Lower lobe of right lung (tissue), 2 donors: ENCODE data around the gene ZEB2. TPM values are rescaled to one million over a fixed set of nuclear protein-coding genes. Genes with fewer than 3 reads are reported as not detected.

Experiments used
- ATAC-seq, 2 donors: fragments of 200-7000 bp; cut with Tn5 transposase; one replicate each; pipeline ENCODE4 v1.9.1; 2020 to 2022; ENCODE audit warnings: mild to moderate bottlenecking in 2 of 2, moderate library complexity in 2 of 2
- DNase-seq: peaks from one replicate; pipeline ENCODE4 v3.0.0-alpha.2; 2020
- H3K27ac ChIP-seq: fragments of 200-600 bp; one replicate; pipeline ENCODE4 v1.8.0; 2022
- H3K27me3 ChIP-seq: fragments of 200-600 bp; one replicate; pipeline ENCODE4 v1.8.0; 2022; ENCODE audit warnings: low read depth
- H3K36me3 ChIP-seq: fragments of 200-600 bp; one replicate; pipeline ENCODE4 v1.8.0; 2022; ENCODE audit warnings: mild to moderate bottlenecking
- H3K4me1 ChIP-seq: fragments of 200-600 bp; one replicate; pipeline ENCODE4 v1.8.0; 2022
- H3K4me3 ChIP-seq: fragments of 200-600 bp; one replicate; pipeline ENCODE4 v1.8.0; 2022; ENCODE audit warnings: mild to moderate bottlenecking
- H3K9me3 ChIP-seq: fragments of 200-600 bp; one replicate; pipeline ENCODE4 v1.8.0; 2022
- CTCF ChIP-seq: fragments of 200-600 bp; IDR thresholded peaks from one replicate; pipeline ENCODE4 v1.8.0; 2022; ENCODE audit warnings: antibody characterized with exemption, mild to moderate bottlenecking
- intact Hi-C: fragments of 100-400 bp; cut with DNase I; formaldehyde crosslinking; loops from one replicate; pipeline ENCODE4 v1.11.0; 2022
- total RNA-seq: library from RNA; stranded (reverse); fragmentation: NEBNext Ultra II Directional; extraction: Animal tissue kit (Norgen Biotek cat#: 25700); gene quantifications from one replicate; pipeline ENCODE4 v1.2.1, GENCODE V29; 2021
- donor health status: DM: no; HTN: yes; CAD: no; lungs with severe emphysema.

The ZEB2 gene
- total RNA-seq, 1 donor from 2014 or later = 220 TPM

- Histone ChIP-seq H3K4me3 (no peak overlapping the region), H3K9me3 (no peaks in the 10 kb centered on the region), H3K4me1 (peaks cover 53% of the 10 kb centered on the region), H3K27me3 (no peaks in the 10 kb centered on the region), H3K36me3 (no peaks in the 10 kb centered on the region), H3K27ac (no peak overlapping the region)
- no peak for DNase-seq
- no peak for TF ChIP-seq CTCF
- intact Hi-C loops = no loop called here
- no peak for ATAC-seq
Measured at GRCh38 chr2:144498277-144498676, 21.6 kb downstream of the ZEB2 start.

GRCh38 chr2:144496977-144497598 lies 22.8 kb downstream of the ZEB2 start:
- ATAC-seq = no peak
- Histone ChIP-seq H3K4me3 (no peak overlapping the region), H3K27me3 (no peaks in the 10 kb centered on the region), H3K9me3 (no peaks in the 10 kb centered on the region), H3K4me1 (peaks cover 52% of the 10 kb centered on the region), H3K36me3 (no peaks in the 10 kb centered on the region), H3K27ac (peak overlapping the region; percentile 33)
- no peak for DNase-seq
- intact Hi-C loops = no loop called here
- no peak for TF ChIP-seq CTCF

GRCh38 chr2:144496092-144496976 lies 23.6 kb downstream of the ZEB2 start:
- ATAC-seq = no peak
- TF ChIP-seq CTCF = no peak
- H3K27ac ChIP-seq = no peak overlapping the region
- intact Hi-C loops = no loop called here
- H3K4me1 ChIP-seq = peaks cover 57% of the 10 kb centered on the region
- peaks cover 3% of the 10 kb centered on the region for H3K36me3 ChIP-seq
- H3K4me3 ChIP-seq = no peak overlapping the region
- H3K27me3 ChIP-seq = no peaks in the 10 kb centered on the region
- H3K9me3 ChIP-seq = no peaks in the 10 kb centered on the region
- no peak for DNase-seq

GRCh38 chr2:144495227-144496091 lies 24.5 kb downstream of the ZEB2 start:
- ATAC-seq (no peak), DNase-seq (no peak)
- Histone ChIP-seq H3K36me3 (peaks cover 11% of the 10 kb centered on the region), H3K27ac (peak overlapping the region; percentile 13), H3K4me1 (peaks cover 58% of the 10 kb centered on the region), H3K4me3 (no peak overlapping the region), H3K27me3 (no peaks in the 10 kb centered on the region), H3K9me3 (no peaks in the 10 kb centered on the region)
- TF ChIP-seq CTCF = no peak
- intact Hi-C loops = no loop called here

GRCh38 chr2:144493027-144493809 lies 26.7 kb downstream of the ZEB2 start:
- Histone ChIP-seq H3K9me3 (no peaks in the 10 kb centered on the region), H3K4me3 (no peak overlapping the region), H3K36me3 (peaks cover 12% of the 10 kb centered on the region), H3K4me1 (peaks cover 53% of the 10 kb centered on the region), H3K27me3 (no peaks in the 10 kb centered on the region), H3K27ac (no peak overlapping the region)
- DNase-seq (no peak), ATAC-seq (peak in 1 of 2 donors; percentile 62)
- no peak for TF ChIP-seq CTCF
- intact Hi-C loops = no loop called here
